Left lung (tissue), 10 donors: ENCODE results near the gene ADGRG6. TPM values are rescaled to one million over a fixed set of nuclear protein-coding genes. Genes with fewer than 3 reads are reported as not detected.

Experiments
- ATAC-seq: fragments of 200-7000 bp; cut with Tn5 transposase; one replicate; pipeline ENCODE4 v1.9.1; 2020; ENCODE audit warnings: moderate library complexity
- DNase-seq, 4 donors: peaks; one replicate each; pipeline ENCODE4 v3.0.0-alpha.2; 2013 to 2020
- H3K27ac ChIP-seq, 2 donors: fragments of 200-600 bp; sonication (generic) in 1 of 2; one replicate each; pipeline versions ENCODE4 v1.5.0 to v1.8.0; 2020 to 2021
- H3K27me3 ChIP-seq, 2 donors: fragments of 200-600 bp; sonication (generic) in 1 of 2; one replicate each; pipeline versions ENCODE4 v1.5.0 to v1.8.0; 2020 to 2021
- H3K36me3 ChIP-seq, 2 donors: fragments of 200-600 bp; sonication (generic) in 1 of 2; one replicate each; pipeline versions ENCODE4 v1.5.0 to v1.8.0; 2020 to 2021
- H3K4me1 ChIP-seq, 2 donors: fragments of 200-600 bp; one replicate each; pipeline ENCODE4 v1.8.0; 2021
- H3K4me3 ChIP-seq, 2 donors: fragments of 200-600 bp; sonication (generic) in 1 of 2; one replicate each; pipeline versions ENCODE4 v1.5.0 to v1.8.0; 2020 to 2021; ENCODE audit warnings: mild to moderate bottlenecking in 1 of 2
- H3K9me3 ChIP-seq, 2 donors: fragments of 200-600 bp; sonication (generic) in 1 of 2; one replicate each; pipeline versions ENCODE4 v1.5.0 to v1.8.0; 2020 to 2021
- intact Hi-C, 2 donors: fragments of 100-400 bp; cut with DNase I; formaldehyde crosslinking; loops; one replicate each; pipeline versions ENCODE4 v1.11.2 to v1.14.2; 2022
- polyA plus RNA-seq, 6 donors: library from polyadenylated mRNA; unstranded; fragments of 120-200 nt; gene quantifications; one replicate each; pipeline ENCODE4 v1.2.1, GENCODE V29; 2013; ENCODE audit not compliant: insufficient read length in 6 of 6
- total RNA-seq, 2 donors: library from RNA; stranded (reverse); fragmentation: NEBNext Ultra II Directional; extraction: Animal tissue kit (Norgen Biotek cat#: 25700); gene quantifications; one replicate each; pipeline ENCODE4 v1.2.1, GENCODE V29; 2021
- TF ChIP-seq, protein P1 (sequence below), 2 donors: fragments of 200-600 bp; sonication (generic) in 1 of 2; IDR thresholded peaks; one replicate each; pipeline versions ENCODE4 v1.5.0 to v1.8.0; 2021; ENCODE audit warnings: antibody characterized with exemption in 2 of 2
- donor health status: DM: no; HTN: yes; CAD: no.
- donor health status: DM: no; HTN: no; CAD: no.

ADGRG6 gene
- total and polyA plus RNA-seq, 8 donors, result 34.2 to 160 (median 137) TPM

DNA sequence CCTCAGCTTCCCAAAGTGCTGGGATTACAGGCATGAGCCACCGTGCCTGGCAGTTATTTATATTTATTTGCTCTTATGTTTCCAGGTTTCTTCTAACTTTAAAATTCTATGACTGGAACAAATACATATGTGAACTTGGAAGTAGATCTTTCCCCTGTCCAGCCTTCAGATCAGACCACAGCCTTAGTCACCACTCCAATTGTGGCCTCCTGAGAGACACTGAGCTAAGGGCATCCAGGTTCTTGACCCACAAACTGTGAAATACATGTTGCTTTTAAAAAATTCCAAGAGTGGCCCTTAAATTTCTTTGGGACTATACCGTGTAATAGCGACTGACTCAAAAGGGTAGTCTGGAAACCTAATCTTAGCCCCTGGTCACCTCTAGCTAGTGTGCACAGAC, 1.5 kb upstream of the ADGRG6 start:
- Histone ChIP-seq H3K27ac (no peak overlapping the region), H3K4me3 (no peak overlapping the region), H3K27me3 (peaks cover 0 to 37% of the 10 kb centered on the region in 2 donors), H3K36me3 (no peaks in the 10 kb centered on the region), H3K9me3 (no peaks in the 10 kb centered on the region), H3K4me1 (peaks cover 0 to 11% of the 10 kb centered on the region in 2 donors)
- no peak for ATAC-seq
- TF ChIP-seq, protein P1, sequence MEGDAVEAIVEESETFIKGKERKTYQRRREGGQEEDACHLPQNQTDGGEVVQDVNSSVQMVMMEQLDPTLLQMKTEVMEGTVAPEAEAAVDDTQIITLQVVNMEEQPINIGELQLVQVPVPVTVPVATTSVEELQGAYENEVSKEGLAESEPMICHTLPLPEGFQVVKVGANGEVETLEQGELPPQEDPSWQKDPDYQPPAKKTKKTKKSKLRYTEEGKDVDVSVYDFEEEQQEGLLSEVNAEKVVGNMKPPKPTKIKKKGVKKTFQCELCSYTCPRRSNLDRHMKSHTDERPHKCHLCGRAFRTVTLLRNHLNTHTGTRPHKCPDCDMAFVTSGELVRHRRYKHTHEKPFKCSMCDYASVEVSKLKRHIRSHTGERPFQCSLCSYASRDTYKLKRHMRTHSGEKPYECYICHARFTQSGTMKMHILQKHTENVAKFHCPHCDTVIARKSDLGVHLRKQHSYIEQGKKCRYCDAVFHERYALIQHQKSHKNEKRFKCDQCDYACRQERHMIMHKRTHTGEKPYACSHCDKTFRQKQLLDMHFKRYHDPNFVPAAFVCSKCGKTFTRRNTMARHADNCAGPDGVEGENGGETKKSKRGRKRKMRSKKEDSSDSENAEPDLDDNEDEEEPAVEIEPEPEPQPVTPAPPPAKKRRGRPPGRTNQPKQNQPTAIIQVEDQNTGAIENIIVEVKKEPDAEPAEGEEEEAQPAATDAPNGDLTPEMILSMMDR (IDR thresholded peaks at IDR 0.05), result no peak
- intact Hi-C loops, result no loop called here
- no peak for DNase-seq

DNA sequence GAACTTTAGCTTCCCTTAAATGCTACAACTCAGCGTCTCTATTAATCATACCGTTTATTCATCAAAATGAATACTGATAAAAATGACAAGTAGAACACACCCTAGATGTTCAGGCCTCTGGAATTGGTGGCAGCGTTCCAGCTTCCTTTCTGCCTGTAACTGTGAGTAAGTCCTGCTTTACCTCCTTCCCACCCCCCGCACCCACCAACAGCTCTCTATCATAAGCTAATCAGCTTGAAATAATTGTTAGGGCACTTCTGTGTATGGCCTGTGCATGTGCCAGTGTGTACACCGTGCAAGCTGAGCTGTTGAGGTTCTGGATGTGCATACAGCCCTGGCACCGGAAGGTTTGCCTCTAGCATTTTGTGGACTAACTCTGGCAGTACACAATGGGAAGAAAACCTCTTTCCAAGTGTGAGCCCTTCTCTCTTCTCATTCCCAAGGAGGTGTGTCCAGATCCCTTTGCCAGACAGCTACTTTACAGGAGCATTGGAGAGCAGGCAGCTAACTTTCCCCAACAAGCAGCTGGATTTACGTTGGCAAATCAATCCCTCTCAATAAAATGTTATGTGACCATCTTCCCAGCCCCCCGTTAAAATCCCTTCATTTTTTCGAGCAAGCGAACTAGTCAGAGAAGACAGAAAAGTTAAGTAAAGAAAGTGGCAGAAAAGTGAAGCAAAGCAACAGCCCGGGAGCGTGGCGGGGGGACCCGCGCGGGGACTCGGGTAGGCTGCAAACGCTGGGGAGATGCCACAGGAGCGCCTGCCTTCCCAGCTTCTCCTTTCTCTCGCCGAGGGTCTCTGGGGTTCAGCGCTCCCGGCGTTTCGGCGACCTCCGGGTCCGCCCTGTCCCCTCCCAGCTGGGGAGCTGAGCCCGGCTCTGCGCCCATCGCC, 803 bp upstream of the ADGRG6 start:
- intact Hi-C loops, result no loop called here
- Histone ChIP-seq H3K4me1 (peaks cover 0 to 11% of the 10 kb centered on the region in 2 donors), H3K9me3 (no peaks in the 10 kb centered on the region), H3K36me3 (no peaks in the 10 kb centered on the region), H3K4me3 (peak overlapping the region; percentile 55 to 60), H3K27ac (peak overlapping the region; percentile 69 to 84), H3K27me3 (peaks cover 0 to 37% of the 10 kb centered on the region in 2 donors)
- peak; percentile 30 to 60 (median 54) for DNase-seq
- ATAC-seq, result peak; percentile 45
- TF ChIP-seq, protein P1 (IDR thresholded peaks at IDR 0.05), result no peak

DNA sequence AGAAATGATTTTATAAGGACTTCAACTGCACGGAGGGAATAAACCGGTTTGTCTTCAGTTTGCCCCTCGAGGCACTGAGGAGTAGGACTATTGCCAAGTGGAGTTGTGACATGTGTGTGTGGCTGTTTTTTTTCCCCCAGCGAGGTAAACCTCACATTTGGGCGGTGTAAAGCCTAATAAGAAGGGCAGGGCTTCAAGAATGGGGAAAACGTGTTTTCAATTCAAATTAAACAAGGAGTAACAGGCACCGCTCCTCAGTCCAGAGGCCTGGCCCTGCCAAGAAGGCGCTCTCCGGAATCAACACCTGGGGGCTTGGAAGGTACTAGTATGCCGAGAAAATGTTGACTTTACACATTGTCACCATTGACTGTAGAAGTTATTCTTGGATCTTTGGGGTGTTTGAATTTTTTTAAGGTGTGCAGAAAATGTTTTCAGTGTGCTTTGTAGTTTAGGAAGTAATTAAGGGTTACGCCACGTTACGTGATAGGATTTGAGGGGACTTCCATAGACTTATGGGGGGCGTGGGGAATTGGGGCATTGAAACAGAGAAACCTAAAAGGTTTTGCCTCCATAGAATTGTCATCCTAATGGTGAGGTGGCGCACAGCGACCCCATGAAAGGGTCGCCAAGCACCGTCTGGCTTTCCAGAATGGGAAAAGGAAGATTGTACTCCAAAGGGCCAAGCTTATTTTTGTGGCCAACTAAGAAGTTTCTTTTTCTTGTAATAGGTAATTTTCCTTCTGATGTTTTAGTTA, 791 bp downstream of the ADGRG6 start:
- Histone ChIP-seq H3K4me1 (peaks cover 0 to 11% of the 10 kb centered on the region in 2 donors), H3K27me3 (peaks cover 0 to 37% of the 10 kb centered on the region in 2 donors), H3K9me3 (no peaks in the 10 kb centered on the region), H3K36me3 (no peaks in the 10 kb centered on the region), H3K4me3 (peak overlapping the region; percentile 55 to 60), H3K27ac (peak overlapping the region; percentile 69 to 84)
- DNase-seq, result peak in 2 of 4 donors; percentile 54 to 77
- TF ChIP-seq, protein P1 (IDR thresholded peaks at IDR 0.05), result no peak
- intact Hi-C loops, result no loop called here
- ATAC-seq, result peak; percentile 53

DNA sequence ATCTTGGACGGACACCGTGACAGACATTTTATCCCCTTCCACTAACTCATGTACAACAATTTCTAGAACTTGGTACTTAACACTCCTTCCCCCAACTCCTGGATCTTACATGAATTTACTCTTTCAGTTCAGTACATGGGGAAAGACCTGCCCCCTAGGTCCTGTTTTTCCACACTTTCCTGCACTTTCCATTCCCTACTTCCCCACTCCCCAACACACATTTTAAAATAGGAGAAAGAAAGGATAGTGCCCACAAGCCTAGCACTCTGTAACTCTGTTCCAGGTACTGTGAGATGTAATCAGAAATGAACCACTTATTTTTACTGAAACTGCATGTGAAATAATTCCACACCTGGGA, 1.3 kb downstream of the ADGRG6 start:
- Histone ChIP-seq H3K9me3 (no peaks in the 10 kb centered on the region), H3K27me3 (peaks cover 0 to 37% of the 10 kb centered on the region in 2 donors), H3K4me3 (peak overlapping the region; percentile 55 to 60), H3K27ac (peak overlapping the region; percentile 69 to 84), H3K4me1 (peaks cover 3 to 11% of the 10 kb centered on the region in 2 donors), H3K36me3 (no peaks in the 10 kb centered on the region)
- DNase-seq, result peak in 1 of 4 donors; percentile 24
- TF ChIP-seq, protein P1 (IDR thresholded peaks at IDR 0.05), result no peak
- intact Hi-C loops, result no loop called here
- no peak for ATAC-seq

DNA sequence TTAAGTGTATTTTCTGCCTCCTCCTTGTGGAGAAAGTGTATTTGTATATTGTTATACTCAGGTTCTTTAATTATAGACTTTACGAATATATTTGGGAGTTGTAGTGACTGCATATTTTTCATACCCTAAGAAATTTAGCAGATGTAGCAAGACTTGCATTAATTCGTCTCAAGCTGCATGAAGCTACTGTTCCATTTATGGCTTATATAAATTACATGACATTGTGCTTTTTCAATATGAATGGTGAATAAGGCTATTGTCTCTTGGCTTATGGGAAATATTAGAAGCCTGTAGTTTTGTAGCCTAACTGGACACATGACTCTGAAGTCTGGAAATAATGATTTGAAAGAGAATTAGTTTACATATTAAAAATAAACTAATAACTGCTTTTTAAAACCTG, 2.4 kb downstream of the ADGRG6 start:
- Histone ChIP-seq H3K4me1 (peaks cover 3 to 11% of the 10 kb centered on the region in 2 donors), H3K36me3 (no peaks in the 10 kb centered on the region), H3K27me3 (peaks cover 0 to 37% of the 10 kb centered on the region in 2 donors), H3K9me3 (no peaks in the 10 kb centered on the region), H3K4me3 (no peak overlapping the region), H3K27ac (no peak overlapping the region)
- no peak for ATAC-seq
- no peak for DNase-seq
- TF ChIP-seq, protein P1 (IDR thresholded peaks at IDR 0.05), result no peak
- intact Hi-C loops, result no loop called here
